Fibroblast of villous mesenchyme (primary cell): ENCODE data around the gene FCRL5. TPM values are rescaled to one million over a fixed set of nuclear protein-coding genes. Genes with fewer than 3 reads are reported as not detected.

Experiments used
- DNase-seq: peaks from one replicate; pipeline ENCODE4 v3.0.0-alpha.2; 2010; ENCODE audit warnings: low read depth
- H3K4me3 ChIP-seq: 2 replicates; pipeline ENCODE4 v1.5.1; 2011; ENCODE audit warnings: low read depth, mild to moderate bottlenecking, low read length
- CTCF ChIP-seq: IDR thresholded peaks from 2 replicates; pipeline ENCODE4 v1.5.1; 2012; ENCODE audit warnings: low read depth, mild to moderate bottlenecking, low read length; ENCODE audit not compliant: insufficient read depth
- total RNA-seq: library from RNA; depleted of rRNA; stranded (reverse); fragments of >200 nt; gene quantifications from 2 replicates; pipeline ENCODE4 v1.2.3, GENCODE V29; 2012

FCRL5 gene
- total RNA-seq, 1 donor, result not detected

- TF ChIP-seq CTCF, result no peak
- no peak overlapping the region for H3K4me3 ChIP-seq
- no peak for DNase-seq
Observed at GRCh38 chr1:157504646-157505045, 47.7 kb downstream of the FCRL5 start.

- no peak for TF ChIP-seq CTCF
- H3K4me3 ChIP-seq, result no peak overlapping the region
- no peak for DNase-seq
Observed at GRCh38 chr1:157499521-157499920, 52.8 kb downstream of the FCRL5 start.

- TF ChIP-seq CTCF, result no peak
- DNase-seq, result no peak
- H3K4me3 ChIP-seq, result no peak overlapping the region
Observed at GRCh38 chr1:157498736-157499090, 53.6 kb downstream of the FCRL5 start.

- H3K4me3 ChIP-seq, result no peak overlapping the region
- DNase-seq, result no peak
- no peak for TF ChIP-seq CTCF
Observed at GRCh38 chr1:157497987-157498735, 54.2 kb downstream of the FCRL5 start.

- H3K4me3 ChIP-seq, result no peak overlapping the region
- no peak for TF ChIP-seq CTCF
- no peak for DNase-seq
Observed at GRCh38 chr1:157497284-157497683, 55.0 kb downstream of the FCRL5 start.

GRCh38 chr1:157496121-157496526 lies 56.2 kb downstream of the FCRL5 start:
- H3K4me3 ChIP-seq, result no peak overlapping the region
- DNase-seq, result peak; percentile 35
- TF ChIP-seq CTCF, result peak; percentile 93

GRCh38 chr1:157495285-157495684 lies 57.0 kb downstream of the FCRL5 start:
- no peak overlapping the region for H3K4me3 ChIP-seq
- TF ChIP-seq CTCF, result no peak
- no peak for DNase-seq
